GM15510 (cell line): ENCODE measurements around the gene KRT23.

Experiments used
- POLR2A ChIP-seq: IDR thresholded peaks from 3 replicates; pipeline ENCODE4 v1.6.1; 2011; ENCODE audit warnings: borderline replicate concordance; ENCODE audit not compliant: insufficient read length; ENCODE audit errors: extremely low read depth

Gene KRT23

GRCh38 chr17:40921026-40921425, 16.4 kb downstream of the KRT23 start:
- TF ChIP-seq POLR2A, result no peak

DNA sequence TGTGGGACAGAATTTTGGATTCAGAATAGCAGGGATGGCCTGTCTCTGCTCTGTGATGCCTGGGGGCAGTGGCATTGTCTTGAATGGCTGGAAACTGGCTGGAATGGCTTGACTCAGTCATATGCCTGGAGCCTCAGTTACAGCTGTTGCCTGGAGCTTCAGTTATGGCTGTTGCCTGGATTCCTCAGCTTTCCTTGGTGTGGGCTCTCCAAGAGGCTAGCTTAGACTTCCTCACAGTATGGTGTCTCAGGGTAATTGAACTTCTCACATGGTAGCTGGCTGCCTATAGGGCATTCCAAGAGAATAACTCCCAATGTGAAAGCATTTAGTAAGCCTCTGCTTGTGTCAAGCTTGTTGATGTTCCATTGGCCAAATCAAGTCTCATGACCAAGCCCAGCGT, 21.1 kb downstream of the KRT23 start:
- TF ChIP-seq POLR2A, result no peak

GRCh38 chr17:40915721-40916256, 21.7 kb downstream of the KRT23 start:
- no peak for TF ChIP-seq POLR2A

DNA sequence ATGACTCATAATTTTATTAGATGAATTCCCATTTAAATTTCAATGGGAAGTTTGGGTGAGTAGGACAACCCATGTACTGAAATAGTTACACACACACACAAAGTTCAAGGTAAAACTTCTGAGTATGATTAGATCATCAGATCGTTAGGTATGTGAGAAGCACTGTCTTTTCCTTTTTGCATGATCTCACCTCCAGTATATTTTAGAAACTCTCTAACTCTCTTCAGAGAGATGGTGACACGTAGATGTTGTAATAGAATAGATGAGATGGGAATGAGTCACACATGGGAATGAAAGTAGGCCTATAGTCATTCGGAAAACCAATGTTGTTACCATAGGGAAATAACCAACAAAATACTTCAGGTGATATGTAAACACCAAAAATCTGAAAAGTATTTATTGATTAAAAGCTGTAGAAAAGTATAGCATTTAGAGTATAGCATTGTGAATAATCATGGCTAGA, 22.2 kb downstream of the KRT23 start:
- no peak for TF ChIP-seq POLR2A

DNA sequence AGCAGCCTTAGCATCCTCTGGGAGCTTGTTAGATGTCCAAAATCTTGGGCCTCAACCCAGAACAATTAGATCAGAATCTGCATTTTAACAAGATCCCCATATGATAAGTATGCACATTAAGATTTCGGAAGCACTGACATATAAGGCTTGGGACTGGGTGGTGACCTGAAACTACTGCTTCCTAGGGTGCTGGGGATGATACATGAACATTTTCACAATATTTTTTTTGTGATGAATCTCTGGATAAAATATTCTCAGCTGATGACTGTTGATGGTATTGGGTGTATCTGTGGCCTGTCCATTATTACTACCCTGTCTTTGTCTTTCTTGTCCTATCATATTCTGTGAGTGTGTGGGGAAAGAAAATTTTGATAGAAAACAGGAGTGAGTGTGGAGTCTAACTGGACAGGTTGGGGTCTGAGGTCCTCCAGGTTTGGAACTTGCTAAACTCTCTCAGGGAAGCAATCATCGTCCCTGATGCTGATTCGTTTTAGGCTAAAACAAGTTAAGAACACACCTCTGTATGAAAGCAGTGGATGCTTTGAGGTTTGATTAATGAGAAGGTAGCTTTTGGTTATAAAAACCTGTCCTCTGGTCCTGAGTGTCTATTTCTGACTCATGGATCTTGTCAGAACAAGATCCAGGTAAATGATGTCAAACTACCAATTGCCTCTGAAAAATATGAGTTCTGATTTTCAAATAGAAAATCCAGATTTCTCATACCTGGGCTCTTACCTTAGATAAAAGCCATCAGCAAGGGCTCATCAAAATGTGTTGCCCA, 23.2 kb downstream of the KRT23 start:
- TF ChIP-seq POLR2A, result no peak

DNA sequence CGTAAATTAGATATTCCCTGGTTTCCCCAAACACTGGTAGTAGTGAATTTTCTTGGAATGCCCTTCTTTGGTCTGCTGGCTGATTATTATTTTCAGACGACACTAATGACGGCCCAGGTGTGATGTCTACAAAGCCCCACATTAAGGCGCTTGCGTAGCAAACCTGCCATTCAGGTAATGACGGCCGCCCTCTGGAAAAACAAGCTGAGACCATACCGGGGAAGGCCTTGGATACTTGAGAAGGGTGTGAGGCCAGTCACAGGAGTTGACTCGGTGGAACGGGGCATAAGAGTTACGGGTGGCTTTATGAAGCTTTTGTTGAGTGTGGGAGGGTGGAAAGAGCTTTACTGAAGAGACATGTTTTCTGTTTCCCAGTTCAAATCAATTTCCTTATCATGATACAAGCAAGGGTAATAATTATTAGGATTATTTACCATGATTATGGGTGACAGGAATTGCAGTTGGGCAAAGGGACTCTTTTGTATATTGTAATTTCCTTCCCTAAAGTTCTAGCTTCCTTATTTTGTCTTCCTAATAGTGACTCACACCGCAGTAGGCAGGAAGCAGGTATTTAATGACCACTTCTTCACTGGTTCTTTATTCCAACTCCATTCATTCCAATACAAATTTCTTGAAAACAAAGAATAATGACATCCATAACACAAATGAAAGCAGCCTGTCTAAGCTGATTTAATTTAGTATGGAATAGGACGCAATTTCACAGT, 24.8 kb downstream of the KRT23 start:
- TF ChIP-seq POLR2A, result no peak

DNA sequence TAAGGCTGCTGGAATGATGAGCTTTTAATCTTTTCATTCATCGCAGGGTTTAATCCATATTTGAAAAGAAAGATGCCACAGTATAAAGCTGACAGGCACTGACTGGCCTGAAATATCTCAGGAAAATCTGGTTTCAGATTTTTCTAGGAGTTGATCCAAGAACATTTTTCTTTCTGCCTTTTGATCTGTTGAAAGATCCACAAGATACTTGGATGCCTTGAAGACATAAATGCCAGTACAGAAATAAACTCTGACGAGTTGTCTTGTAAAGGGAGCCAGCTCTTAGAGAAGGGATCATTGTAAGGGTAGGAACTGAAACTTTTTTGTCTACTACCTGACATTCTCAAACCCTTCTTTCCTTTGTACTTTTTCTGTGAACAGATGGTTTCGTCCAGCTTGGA, 27.0 kb downstream of the KRT23 start:
- TF ChIP-seq POLR2A, result no peak

- TF ChIP-seq POLR2A, result no peak
Measured at GRCh38 chr17:40909755-40910154, 27.7 kb downstream of the KRT23 start.

DNA sequence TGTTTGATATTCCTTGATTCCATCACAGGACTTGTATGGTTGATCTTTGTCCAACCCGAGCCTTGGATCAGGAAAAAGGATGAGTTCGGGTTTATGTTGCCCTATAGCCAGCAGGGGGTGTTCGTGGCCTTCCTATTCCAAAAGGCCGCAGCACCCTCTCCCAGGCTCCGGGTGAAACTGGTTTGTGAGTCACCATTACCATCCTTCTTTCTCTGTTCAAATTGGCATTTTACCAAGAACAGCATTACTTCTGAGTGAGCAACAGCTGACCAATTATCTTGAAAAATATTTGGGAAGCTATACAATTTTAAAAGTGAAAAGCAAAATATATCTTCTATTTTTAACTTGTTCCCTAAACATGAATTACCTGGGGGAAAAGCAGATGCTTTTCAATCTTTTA, 28.1 kb downstream of the KRT23 start:
- TF ChIP-seq POLR2A, result no peak

GRCh38 chr17:40906613-40907012, 30.8 kb downstream of the KRT23 start:
- TF ChIP-seq POLR2A, result no peak

DNA sequence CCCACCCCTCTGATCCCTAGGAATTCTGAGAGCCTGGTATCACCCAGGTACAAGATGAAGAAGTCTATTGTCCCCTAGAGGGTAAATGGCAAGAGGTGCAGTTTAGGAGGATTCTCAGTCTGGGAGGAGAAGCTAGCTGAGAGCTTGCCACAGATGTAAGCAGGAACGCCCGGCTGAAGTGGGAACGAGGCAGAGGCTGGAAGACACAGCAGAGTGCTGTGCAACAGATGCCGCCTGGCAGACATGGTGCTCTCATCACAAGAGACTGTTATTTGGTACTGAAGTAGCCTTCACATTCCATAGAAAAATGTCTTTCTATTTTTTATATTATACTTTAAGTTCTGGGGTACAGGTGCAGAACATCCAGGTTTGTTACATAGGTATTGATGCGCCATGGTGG, 32.1 kb downstream of the KRT23 start:
- TF ChIP-seq POLR2A, result no peak

GRCh38 chr17:40903129-40903847, 34.2 kb downstream of the KRT23 start:
- no peak for TF ChIP-seq POLR2A

DNA sequence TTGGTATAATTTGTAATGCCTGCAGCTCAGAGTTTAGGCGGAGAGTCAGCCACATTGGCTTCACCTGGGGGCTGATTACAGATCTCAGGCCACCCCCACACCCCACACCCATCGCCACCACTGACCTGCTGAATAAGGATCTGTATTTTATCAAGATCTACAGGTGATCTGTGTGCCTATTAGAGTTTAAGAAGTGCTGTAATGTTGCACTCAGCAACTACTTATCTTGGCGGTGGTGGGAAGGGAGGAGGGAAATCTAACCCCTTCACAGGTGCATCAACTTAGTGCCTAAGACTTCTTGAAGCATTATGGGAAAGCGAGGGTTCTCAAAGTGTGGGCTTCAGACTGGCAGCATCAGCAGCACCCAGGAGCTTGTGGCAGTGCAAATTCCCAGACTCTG, 34.9 kb downstream of the KRT23 start:
- no peak for TF ChIP-seq POLR2A

DNA sequence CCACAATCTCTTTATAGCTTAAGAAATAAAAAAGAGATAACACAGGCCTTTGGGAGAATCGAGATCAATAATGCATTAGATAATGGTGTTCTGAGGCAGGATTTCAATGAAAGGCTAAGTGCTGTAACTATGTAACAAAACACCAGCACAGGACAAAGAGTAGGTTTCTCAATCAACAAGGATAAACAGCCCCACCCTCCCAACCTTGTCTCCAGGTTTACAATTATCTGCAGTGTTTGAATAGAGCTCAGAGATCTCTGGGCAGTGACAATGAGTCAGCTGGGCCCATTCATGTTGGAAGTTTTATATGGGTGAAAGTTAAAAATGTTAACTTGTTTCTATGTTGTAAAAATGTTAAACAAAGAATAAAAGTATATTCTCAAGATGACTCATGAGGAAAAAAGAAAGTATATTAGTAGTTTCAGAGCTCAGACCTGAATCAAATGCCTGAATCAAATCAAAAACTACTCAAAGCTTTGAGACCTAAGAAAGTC, 35.4 kb downstream of the KRT23 start:
- no peak for TF ChIP-seq POLR2A

DNA sequence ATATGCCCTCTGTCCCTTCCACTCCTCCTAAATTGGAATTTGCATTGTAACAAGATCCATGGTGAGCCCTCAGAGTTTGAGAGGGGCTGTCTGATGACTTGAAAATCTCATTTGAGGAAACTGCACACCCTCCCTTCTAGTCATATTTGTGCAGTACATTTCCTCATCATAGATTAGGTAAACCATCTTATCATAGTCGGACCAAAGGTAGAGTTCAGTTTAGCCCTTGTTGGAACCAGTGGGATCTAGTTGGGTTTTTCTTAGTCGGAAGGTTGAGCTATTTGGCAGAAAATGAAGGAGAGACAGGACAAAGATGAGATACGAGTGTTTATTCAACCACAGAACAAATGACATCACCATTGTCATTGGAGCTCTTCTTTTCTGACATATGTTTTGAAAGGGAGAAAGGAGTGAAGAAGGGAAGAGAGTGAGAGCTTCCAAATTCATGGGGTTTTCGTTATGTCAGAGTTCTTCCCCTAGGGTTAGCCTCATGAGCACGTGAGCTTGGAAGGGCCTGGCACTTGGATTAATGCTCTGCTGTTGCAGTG, 36.6 kb downstream of the KRT23 start:
- no peak for TF ChIP-seq POLR2A
